Endothelial cell (in vitro differentiated cells): Measurements from ENCODE around the gene OR5AC2. TPM values are rescaled to one million over a fixed set of nuclear protein-coding genes. Genes with fewer than 3 reads are reported as not detected.

Experiments used
- DNase-seq: peaks from one replicate; pipeline ENCODE4 v3.0.0; 2021; ENCODE audit warnings: low spot score
- H3K27ac Mint-ChIP-seq: one replicate; pipeline ENCODE4 v1.8.0; 2021; ENCODE audit warnings: mixed read lengths, inconsistent platforms; ENCODE audit not compliant: unreplicated experiment
- H3K27me3 Mint-ChIP-seq: one replicate; pipeline ENCODE4 v1.8.0; 2021; ENCODE audit warnings: mild to moderate bottlenecking, moderate library complexity, mixed read lengths, inconsistent platforms; ENCODE audit not compliant: unreplicated experiment
- H3K36me3 Mint-ChIP-seq: one replicate; pipeline ENCODE4 v1.8.0; 2021; ENCODE audit warnings: mild to moderate bottlenecking, low read depth, mixed read lengths, inconsistent platforms; ENCODE audit not compliant: unreplicated experiment
- H3K4me1 Mint-ChIP-seq: one replicate; pipeline ENCODE4 v1.8.0; 2021; ENCODE audit warnings: mild to moderate bottlenecking, mixed read lengths, inconsistent platforms; ENCODE audit not compliant: unreplicated experiment
- H3K4me3 Mint-ChIP-seq: one replicate; pipeline ENCODE4 v1.8.0; 2021; ENCODE audit warnings: mild to moderate bottlenecking, mixed read lengths, inconsistent platforms; ENCODE audit not compliant: unreplicated experiment
- H3K9me3 Mint-ChIP-seq: one replicate; pipeline ENCODE4 v1.8.0; 2021; ENCODE audit warnings: mixed read lengths, inconsistent platforms; ENCODE audit not compliant: unreplicated experiment
- CTCF ChIP-seq: fragments of 200-600 bp; sonication (generic); IDR thresholded peaks from one replicate; pipeline ENCODE4 v1.5.0; 2021; ENCODE audit warnings: antibody characterized with exemption; ENCODE audit not compliant: unreplicated experiment
- long read RNA-seq: library from polyadenylated mRNA; unstranded; transcript quantifications from one replicate; pipeline ENCODE4 v2.0.0, GENCODE V29; 2020; ENCODE audit not compliant: unreplicated experiment
- total RNA-seq: library from RNA; stranded (reverse); fragmentation: NEBNext Ultra II Directional; extraction: Animal tissue kit (Norgen Biotek cat#: 25700); gene quantifications from one replicate; pipeline ENCODE4 v1.2.1, GENCODE V29; 2021; ENCODE audit not compliant: unreplicated experiment

Gene OR5AC2, protein sequence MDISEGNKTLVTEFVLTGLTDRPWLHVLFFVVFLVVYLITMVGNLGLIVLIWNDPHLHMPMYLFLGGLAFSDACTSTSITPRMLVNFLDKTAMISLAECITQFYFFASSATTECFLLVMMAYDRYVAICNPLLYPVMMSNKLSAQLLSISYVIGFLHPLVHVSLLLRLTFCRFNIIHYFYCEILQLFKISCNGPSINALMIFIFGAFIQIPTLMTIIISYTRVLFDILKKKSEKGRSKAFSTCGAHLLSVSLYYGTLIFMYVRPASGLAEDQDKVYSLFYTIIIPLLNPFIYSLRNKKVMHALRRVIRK
- total RNA-seq: not detected
- long read RNA-seq: 0 reads

- no peak for DNase-seq
- no peak within 1 kb of the TSS for H3K27ac Mint-ChIP-seq
- H3K4me3 Mint-ChIP-seq: no peak within 1 kb of the TSS
- no peaks in the 10 kb centered on the region for H3K4me1 Mint-ChIP-seq
- H3K36me3 Mint-ChIP-seq: no peaks in the 10 kb centered on the region
- H3K9me3 Mint-ChIP-seq: no peaks in the 10 kb centered on the region
- H3K27me3 Mint-ChIP-seq: peaks cover 1% of the 10 kb centered on the region
- no peak for TF ChIP-seq CTCF
These were observed at the start of gene OR5AC2 for GRCh38 chr3:98086873-98087272. OR5AC2 (plus strand) TSS chr3:98087173; CDS start chr3:98087173, 0 bp downstream.

GRCh38 chr3:98038286-98038685 is 48.7 kb upstream of the OR5AC2 start:
- Mint-ChIP-seq H3K36me3 (no peaks in the 10 kb centered on the region), H3K9me3 (no peaks in the 10 kb centered on the region), H3K4me3 (no peak overlapping the region), H3K27me3 (peaks cover 2% of the 10 kb centered on the region), H3K27ac (no peak overlapping the region), H3K4me1 (peaks cover 3% of the 10 kb centered on the region)
- no peak for DNase-seq
- TF ChIP-seq CTCF: no peak

- Mint-ChIP-seq H3K4me3 (no peak overlapping the region), H3K36me3 (no peaks in the 10 kb centered on the region), H3K4me1 (peaks cover 3% of the 10 kb centered on the region), H3K9me3 (no peaks in the 10 kb centered on the region), H3K27ac (no peak overlapping the region), H3K27me3 (peaks cover 2% of the 10 kb centered on the region)
- DNase-seq: no peak
- no peak for TF ChIP-seq CTCF
These were observed 48.1 kb upstream of the OR5AC2 start for GRCh38 chr3:98038876-98039275.

DNA sequence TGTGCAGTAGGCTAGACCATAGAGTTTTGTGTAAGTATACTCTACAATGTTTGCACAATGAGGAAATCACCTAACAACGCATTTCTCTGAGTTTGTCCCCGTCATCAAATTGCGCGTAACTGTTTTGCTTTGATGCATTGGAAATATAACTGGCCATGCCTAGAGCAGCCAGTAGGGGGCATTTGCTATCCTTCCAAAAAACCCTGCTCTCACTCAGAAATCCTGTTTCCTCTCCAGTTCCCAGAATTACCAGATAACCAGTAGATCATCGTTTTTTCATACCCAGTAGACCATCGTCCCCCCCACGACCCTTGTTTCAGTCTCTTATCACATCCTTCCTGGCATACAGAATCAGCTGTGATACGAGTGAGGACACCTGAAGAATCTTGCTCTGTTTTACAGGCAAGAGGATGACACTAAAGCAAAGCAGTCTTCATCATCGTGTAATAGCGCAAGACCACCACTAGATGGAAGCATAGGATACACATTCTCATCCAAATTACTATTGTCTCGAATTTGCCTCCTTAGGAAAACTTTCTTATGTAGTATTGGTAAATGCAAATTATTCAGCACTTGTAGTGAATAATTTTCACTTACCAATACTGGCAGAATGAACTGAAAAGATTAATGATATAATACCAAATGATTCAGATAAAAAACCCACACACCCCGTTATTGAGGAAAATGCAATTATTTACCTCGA is 47.5 kb upstream of the OR5AC2 start:
- Mint-ChIP-seq H3K4me1 (peaks cover 3% of the 10 kb centered on the region), H3K27me3 (peaks cover 2% of the 10 kb centered on the region), H3K36me3 (no peaks in the 10 kb centered on the region), H3K9me3 (no peaks in the 10 kb centered on the region), H3K27ac (peak overlapping the region; percentile 74), H3K4me3 (peak overlapping the region; percentile 93)
- DNase-seq: peak; percentile 72
- peak; percentile 99 for TF ChIP-seq CTCF

DNA sequence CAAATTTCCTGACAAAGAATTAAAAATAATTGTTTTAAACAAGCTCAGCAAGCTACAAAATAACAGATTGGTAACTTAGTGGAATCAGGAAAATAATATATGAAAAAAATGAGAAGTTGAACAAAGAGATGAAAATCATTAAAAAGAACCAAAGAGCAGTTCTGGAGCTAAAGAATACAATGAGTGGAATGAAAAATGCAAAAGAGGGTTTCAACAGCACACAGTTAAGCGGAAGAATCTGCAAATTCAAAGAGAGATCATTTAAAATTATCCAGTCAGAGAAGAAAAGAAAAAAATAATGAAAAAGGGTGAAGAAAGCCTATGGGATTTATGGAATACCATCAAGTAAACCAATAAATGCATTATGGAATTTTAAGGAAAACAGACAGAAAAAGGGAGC is 45.6 kb upstream of the OR5AC2 start:
- Mint-ChIP-seq H3K36me3 (no peaks in the 10 kb centered on the region), H3K27ac (no peak overlapping the region), H3K4me1 (peaks cover 3% of the 10 kb centered on the region), H3K9me3 (no peaks in the 10 kb centered on the region), H3K27me3 (peaks cover 2% of the 10 kb centered on the region), H3K4me3 (no peak overlapping the region)
- DNase-seq: no peak
- TF ChIP-seq CTCF: no peak
